ENCODE measurements around the gene WWP2.
"Not testable (repeated sequence)": the region's sequence is repeated elsewhere in the genome, so short reads cannot be mapped to it uniquely, and the experiment has no call there.

The WWP2 gene

DNA sequence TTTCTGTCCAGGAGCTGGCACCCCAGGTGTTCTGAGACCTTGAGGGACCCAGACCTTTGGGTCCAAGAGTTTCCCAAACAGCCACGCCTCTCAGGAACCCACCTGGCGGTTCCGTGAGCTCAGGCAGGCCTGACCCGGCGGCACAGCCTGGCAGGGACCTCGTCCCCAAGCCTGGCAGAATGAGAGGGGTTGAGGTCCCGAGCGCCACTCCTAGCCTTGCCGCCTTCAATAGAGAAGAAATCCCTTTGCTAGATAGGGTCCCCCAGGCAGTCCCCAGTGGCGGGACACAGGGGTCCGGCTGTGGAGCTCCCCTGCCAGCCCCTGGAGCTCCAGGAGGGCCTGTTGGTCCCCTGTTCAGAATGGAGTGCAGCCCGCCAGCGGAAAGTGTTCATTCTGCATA lies 178.5 kb downstream of the WWP2 start:
- DNase-seq (ENCODE audit: low read depth in 2 of 2, low spot score in 1 of 2) = no peak

DNA sequence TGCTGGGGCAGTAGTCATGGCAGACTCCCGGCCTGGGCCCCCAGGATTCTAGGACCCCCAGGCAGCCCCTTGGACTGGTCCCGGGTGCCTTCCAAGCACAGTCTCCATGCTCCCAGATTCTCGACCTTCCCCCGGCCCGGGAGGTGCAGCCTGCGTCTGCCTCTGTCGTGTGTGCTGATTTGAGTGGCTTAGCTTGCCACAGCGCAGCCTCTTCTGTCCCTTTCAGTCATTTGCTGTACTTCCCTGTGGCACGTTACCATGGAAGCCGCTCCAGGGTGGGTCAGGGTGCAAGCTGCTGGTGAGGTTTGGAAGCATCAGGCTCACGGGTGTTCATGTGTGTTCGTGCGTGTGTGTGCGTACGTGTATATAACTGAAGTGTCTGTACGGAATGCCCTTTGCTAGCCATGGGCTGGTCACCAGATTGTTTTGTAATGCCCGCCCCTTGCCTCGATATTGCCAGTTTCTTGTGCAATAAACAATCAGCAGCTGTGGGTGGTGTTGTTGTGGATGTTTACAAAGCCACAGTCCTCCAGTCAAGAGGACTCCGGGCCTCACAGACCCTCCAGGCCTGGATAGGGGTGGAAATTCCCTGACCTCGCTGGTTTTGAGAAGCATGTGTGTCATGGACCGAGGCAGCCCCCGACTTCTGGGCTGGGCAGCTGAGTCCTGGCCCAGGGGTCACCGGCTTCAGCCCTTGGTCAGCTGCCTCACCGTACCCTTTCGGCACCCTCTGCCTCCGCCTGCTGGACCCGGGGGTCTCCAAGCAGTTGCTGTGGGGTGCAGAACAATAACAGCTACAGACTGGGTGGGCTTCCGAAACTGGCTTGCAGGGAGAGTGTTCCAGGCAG lies 179.3 kb downstream of the WWP2 start:
- no peak for DNase-seq (ENCODE audit: low read depth in 2 of 2, low spot score in 1 of 2)

DNA sequence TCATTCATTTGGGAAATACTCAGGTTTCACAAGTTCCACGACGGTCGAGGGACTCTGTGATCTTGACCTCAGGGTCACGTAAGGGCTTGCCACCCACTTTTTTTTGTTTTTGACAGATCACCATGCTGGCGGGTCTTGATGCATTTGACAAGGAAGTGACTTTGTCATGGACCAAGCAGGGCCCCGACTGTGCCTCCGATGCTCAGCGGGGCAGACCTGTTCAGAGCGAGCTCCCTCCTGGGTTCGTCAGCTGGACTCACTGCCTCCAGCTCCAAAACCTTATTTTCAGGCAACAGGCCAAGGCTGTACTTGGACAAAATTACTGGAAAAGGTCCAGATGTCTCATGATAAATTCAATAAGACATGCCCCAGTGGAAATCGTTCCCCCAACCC lies 180.0 kb downstream of the WWP2 start:
- DNase-seq (ENCODE audit: low read depth in 2 of 2, low spot score in 1 of 2) = no peak

DNA sequence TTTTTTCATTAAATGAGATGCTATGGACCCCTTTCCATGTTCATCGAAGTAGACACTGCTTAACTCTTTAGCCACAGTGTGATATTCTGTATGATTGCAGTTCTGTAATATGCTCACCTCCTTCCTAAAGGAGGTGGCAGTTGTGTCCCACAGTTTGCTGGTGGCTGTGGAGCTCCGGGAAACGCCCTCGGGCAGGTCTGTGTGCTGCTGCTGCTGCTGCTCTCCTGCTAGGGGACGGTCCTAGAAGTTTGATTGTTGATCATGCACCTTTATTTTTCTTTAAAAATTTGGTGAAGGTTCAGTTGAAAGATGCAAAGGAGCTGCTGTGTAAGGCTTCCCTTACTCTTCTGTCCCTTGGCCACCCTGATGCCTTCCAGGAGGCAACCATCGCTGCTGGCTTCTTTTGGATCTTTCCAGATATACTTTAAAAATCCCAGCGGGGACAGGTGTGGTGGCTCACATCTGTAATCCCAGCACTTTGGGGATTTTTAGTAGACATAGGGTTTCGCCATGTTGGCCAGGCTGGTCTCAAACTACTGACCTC lies 180.6 kb downstream of the WWP2 start:
- no peak for DNase-seq (ENCODE audit: low read depth in 2 of 2, low spot score in 1 of 2)

DNA sequence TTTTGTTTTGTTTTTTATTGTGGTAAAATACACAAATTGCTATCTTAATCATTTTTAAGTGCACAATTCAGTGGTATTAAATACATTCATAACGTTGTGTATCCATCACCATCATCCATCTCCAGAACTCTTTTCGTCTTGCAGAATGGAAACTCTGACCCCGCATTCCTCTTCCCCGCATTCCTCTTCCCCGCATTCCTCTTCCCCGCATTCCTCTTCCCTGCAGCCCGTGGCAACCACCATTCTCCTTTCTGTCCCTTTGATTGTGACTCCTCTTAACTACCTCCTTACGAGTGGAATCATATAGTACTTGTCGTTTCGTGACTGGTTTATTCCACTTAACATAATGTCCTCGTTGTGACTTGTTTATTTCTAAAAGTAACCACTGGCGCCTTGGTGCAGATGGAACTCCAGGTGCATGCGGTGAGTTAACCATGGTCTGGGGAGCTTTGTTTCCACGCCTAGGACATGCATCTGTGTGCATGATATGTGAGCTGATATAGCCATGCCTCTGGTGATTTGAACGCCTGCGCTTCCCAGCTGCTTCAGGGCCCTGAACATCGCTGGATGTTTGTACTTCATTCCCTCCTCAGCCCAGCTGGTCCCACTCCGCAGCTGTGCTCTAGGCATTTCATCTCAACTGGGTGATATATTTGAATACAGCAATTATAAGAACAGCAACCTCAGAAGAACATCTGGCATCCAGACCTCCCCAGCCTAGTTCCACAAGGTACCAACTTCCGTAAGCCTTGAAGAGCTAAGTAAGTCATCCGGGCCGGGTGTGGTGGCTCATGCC lies 181.3 kb downstream of the WWP2 start:
- DNase-seq (ENCODE audit: low read depth in 2 of 2, low spot score in 1 of 2) = not testable (repeated sequence)

DNA sequence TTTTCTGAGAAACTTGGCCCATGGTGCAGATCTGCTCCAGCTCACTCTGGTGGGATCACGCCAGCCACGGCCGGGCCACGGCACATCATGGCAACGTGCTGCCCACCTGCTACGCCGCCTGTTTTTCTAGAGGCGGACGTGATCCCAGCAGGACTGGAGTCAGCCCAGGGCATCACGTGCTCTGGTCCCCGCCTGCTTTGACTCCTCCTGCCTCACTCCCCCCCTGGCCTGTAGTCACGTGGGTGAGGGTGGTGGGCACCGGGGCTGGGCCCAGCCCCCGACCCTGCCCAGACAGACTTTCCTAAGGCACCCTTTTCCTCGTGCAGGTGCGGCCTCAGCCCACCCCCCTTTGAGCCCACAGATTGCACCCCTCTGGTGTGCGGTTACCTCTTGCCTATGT lies 188.3 kb downstream of the WWP2 start:
- not testable (repeated sequence) for DNase-seq (ENCODE audit: low read depth in 2 of 2, low spot score in 1 of 2)

DNA sequence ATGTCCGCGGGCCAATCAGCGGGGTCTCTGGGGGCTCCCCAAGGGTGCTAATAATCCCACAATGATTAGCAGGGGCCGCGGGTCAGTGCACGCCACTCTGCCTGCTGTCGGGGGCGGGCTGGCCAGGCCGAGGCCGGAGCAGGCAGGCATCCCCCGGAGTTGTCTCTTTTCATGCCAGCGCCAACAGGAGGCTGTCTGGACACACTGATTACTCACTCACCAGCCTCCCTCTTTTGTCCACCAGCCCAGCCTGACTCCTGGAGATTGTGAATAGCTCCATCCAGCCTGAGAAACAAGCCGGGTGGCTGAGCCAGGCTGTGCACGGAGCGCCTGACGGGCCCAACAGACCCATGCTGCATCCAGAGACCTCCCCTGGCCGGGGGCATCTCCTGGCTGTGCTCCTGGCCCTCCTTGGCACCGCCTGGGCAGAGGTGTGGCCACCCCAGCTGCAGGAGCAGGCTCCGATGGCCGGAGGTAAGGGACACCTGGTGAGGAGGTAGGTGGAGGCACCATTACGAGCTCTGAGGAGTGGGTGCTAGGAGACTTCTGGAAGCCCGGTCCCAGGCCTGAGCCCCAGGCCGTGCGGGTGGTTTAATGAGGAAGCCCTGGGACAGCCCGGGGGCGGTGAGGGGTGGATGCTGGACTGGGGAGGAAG lies 189.0 kb downstream of the WWP2 start, which contains the start of gene CLEC18A:
TSS of gene CLEC18A (plus strand) at position 318 of the 655 bp plus-strand sequence. CDS start at position 351, 33 bp downstream.
- DNase-seq (ENCODE audit: low read depth in 2 of 2, low spot score in 1 of 2) = not testable (repeated sequence)

DNA sequence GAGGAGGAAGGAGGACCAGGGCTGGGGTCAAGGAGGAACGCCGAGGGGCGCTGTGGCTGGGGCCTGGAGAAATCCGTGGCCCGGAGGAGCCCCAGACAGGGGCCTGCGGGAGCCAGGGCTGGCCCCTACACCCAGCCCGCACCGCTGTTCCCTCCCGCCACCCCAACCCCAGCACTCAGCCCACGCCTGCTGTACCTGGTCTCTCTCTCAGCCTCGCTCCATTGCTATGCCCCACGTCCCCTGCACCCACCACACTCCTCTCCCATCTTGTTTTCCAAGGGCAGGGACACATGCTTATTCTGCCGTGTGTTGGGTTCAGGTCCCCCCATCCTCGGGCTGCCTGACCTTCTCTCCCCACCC lies 189.5 kb downstream of the WWP2 start:
- DNase-seq (ENCODE audit: low read depth in 2 of 2, low spot score in 1 of 2) = not testable (repeated sequence)

DNA sequence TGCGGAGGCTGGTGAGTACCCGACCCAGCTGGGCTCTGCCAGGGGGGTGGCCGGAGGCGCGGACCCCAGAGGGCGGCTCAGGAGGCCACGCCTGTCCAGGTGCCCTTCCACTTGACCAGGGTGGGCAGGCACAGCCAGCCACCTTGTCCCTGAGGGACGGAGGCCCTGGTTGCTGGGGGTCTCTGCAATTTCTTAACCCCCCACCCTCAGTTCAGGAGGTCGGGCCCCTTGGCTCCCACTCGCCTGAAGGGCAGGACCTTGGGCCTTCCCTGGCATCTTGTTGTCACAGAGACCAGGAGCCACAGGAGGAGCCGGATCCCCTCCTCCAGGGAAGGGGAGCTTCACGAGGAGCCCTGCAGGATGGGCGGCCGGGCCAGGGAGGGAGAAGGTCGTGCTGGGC lies 190.0 kb downstream of the WWP2 start:
- not testable (repeated sequence) for DNase-seq (ENCODE audit: low read depth in 2 of 2, low spot score in 1 of 2)

DNA sequence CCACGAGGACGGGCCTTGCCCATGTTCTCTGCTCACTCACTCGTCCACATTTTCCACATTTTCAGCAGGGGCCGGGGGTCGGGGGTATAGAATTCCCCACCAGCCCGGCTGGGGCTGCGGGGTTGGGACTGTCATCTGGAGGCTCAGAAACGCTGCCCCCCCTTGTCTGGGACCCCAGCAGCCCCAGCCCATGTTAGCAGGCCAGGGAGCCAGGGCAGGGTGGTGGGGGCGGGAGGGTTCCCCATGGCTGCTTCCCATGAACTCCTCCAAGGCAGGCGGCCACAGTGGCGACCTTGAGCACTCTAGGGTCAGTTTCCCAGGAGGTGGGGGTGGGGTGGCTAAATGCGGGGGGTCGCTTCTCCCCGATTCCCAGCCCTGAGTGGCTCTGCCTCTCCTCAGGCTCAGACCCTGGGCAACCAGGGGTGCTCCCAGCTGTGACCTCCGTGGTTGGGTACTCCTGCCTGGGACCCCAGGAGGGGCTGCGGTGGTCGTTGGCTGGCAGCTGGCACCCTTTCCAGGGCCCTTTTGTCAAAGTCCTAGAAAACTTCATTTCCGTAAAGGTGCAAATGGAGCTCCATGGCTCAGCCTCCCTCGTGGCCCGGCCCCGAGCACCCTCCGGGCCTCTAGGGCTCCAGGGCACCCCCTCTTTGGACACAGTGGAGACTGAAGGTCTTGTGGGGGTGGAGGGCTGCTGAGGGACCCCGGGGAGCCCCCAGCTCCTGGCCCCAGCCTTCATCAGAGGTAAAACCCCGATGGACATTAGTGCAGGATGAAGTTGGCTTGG lies 190.6 kb downstream of the WWP2 start:
- not testable (repeated sequence) for DNase-seq (ENCODE audit: low read depth in 2 of 2, low spot score in 1 of 2)

DNA sequence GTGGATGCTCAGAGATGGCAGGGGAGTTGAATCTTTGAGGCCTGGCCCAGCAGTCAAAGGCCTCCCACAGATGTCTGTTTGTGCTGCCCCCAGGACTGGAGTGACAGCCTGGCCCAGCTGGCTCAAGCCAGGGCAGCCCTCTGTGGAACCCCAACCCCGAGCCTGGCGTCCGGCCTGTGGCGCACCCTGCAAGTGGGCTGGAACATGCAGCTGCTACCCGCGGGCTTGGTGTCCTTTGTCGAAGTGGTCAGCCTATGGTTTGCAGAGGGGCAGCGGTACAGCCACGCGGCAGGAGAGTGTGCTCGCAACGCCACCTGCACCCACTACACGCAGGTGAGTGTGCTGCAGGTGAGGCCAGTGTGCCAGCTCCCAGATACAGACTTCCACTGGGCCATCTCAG lies 192.1 kb downstream of the WWP2 start:
- not testable (repeated sequence) for DNase-seq (ENCODE audit: low read depth in 2 of 2, low spot score in 1 of 2)

DNA sequence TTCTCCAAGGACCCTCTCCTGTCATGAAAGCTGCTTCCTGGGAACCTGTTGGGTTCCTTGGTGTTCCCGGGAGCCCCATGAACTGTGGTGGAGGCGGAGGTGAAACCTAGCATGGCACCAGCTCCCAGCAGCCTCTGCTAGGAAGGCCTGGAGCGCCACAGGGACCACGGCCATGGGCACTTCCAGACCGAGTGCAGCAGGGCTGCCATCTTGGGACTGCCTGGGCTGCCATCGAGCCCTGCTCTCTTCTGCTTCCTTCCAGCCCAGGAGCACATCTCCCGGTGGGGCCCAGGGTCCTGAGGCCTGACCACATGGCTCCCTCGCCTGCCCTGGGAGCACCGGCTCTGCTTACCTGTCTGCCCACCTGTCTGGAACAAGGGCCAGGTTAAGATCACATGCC lies 201.2 kb downstream of the WWP2 start:
- DNase-seq (ENCODE audit: low read depth in 2 of 2, low spot score in 1 of 2) = not testable (repeated sequence)

DNA sequence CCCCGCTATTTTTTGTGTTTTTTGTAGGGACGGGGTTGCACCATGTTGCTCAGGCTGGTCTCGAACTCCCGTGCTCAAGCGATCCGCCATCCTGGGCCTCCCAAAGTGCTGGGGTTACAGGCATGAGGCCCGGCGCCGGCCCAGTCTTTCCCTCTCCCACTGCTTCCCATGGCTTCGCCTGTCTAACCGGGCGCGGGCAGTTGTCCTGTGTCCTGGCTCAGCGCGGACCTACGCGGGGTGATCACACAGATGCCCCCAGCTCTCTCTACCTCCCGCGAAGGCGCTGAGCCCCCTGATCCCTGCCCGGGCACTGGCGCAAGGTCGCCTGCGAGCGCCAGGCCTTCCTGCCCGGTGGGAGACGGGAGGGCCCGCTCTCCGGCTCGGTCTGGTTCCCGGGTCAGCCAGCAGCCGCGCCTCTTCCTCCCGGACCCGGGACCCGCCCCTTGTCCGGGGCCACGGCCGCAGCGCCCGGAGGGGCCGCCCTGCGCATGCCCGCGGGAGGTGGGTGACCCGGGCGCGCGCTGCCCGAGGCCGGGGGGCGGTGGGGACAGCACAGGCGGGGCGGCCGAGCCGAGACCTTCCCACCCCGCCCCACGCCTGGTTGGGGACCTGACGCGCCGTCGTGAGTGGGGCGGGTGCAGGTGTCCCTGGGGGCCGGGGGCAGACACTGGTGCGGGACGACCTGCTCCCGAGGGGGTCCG lies 203.0 kb downstream of the WWP2 start:
- DNase-seq (ENCODE audit: low read depth in 2 of 2, low spot score in 1 of 2) = not testable (repeated sequence)

DNA sequence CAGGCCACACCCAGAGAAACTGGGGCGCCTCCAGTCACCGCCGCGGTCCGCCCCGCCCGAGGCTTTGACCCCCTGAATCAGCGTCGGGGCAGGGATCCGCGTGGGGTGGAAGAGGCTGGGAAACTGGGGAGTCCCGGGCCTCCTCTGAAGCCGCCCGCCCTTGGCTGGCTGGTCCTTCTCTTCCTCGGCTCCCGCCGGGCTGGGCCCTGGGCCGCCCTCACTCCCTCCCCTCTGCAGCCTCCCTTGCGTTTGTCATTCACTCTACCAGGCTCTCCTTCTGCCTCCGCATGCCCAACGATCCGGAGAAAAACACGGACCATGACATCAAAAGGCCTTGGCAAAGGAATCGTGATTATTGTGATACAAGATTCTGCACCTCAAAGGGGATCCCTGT lies 203.5 kb downstream of the WWP2 start:
- DNase-seq (ENCODE audit: low read depth in 2 of 2, low spot score in 1 of 2) = not testable (repeated sequence)

DNA sequence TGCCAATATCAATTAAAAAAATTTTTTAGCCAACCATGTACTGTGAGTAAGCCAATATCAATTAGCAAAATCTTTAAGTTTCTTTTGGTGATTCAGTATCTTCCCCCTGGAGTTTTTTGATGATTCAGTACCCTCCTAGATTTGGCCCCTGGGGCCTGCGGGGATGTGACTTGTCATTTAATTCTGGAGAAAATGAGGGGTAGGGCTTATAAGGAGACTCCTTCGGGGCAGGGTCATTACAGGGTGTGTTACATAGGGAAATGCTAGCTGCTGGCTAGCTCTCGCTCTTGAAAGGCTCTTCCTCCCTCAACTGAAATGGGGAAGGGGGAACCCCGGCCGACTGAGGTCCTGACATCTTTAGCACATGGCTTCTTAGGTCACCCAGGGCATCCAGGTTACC lies 205.6 kb downstream of the WWP2 start:
- not testable (repeated sequence) for DNase-seq (ENCODE audit: low read depth in 2 of 2, low spot score in 1 of 2)

DNA sequence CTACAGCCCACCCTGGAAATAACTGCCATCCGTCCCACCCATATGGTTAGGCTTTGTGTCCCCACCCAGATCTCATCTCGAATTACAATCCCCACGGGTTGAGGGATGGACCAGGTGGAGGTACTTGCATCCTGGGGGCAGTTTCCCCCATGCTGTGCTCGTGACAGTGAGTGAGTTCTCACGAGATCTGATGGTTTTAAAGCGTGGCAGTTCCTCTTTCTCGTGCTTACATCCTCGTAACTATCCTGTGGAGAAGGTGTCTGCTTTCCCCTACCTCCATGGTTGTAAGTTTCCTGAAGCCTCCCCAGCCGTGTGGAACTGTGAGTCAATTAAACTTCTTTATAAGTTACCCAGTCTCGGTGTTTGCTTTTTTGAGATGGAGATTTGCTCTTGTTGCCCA lies 206.0 kb downstream of the WWP2 start:
- DNase-seq (ENCODE audit: low read depth in 2 of 2, low spot score in 1 of 2) = not testable (repeated sequence)

DNA sequence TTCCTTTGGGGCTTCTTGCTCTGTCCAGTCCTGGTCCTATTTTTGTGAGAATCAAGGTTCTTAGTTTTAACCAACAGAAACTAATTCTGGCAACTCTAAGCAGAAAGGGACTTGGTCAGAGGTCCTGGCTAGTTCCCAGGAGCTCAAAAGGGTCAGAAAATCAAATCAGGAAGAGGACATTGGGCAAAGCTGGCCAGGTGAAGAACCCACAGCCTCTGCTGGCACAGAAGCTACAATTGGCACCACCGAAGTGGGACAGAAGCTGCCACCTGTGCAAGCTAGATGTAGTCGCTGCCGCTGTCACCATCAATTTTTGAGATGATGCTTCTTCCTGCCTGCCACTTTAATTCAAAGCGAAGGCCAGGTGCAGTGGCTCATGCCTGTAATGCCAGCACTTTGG lies 207.5 kb downstream of the WWP2 start:
- not testable (repeated sequence) for DNase-seq (ENCODE audit: low read depth in 2 of 2, low spot score in 1 of 2)

DNA sequence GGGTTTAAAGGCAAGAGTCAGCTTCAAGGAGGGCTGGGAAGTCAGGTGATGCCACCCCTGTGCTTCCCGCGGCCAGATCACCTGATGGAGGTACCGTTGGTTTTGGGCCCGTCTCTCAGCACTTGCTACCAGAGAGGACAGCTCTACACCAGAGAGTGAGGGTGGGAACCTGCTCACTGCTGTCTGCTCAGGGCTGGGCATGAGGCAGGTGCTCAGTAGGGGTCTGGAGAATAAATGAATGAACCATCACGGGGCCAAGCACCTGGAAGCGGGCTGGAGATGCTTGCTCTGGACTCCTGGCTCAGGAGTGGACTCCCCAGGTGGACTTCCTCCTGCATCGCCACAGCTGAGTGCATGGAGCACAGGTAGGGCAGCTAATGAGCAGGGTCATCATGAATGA lies 210.0 kb downstream of the WWP2 start:
- DNase-seq (ENCODE audit: low read depth in 2 of 2, low spot score in 1 of 2) = not testable (repeated sequence)

DNA sequence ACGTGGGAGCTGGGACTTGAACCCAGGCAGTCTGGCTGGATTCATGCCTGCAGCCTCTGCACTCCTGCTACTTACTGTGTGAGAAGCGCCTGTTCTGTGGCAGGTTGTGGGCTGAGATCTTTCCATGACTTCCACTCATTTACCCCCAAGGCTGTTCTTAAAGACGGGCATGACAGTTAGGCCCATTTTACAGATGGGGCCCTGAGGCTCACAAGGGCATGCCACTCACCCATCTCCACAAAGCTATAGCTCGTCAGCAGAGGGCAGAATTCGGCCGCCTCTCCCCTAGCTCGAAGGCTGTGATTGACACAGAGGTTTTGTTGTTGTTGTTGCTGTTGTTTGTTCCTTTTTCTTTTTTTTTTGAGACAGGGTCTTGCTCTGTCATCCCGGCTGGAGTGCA lies 210.8 kb downstream of the WWP2 start:
- not testable (repeated sequence) for DNase-seq (ENCODE audit: low read depth in 2 of 2, low spot score in 1 of 2)

DNA sequence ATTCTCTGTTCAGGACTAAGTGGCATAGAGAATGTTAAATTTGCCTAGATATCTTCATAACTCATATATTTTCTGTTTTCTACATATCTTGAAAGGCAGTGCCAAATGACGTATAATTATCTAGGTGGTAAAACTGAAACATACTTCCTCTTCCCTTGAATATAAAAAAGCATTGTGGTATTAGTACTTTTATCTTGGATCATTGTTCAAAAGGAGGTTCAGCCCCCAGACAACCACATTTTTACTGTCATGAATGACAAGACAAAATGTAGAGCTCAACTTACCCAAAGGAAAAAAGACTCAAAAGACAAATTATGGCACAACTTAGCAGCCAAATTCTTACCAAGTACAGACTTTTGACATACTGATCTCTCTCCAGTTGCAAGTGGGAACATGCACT lies 223.1 kb downstream of the WWP2 start:
- DNase-seq (ENCODE audit: low read depth in 2 of 2, low spot score in 1 of 2) = not testable (repeated sequence)

All from stimulated activated CD8-positive, alpha-beta memory T cell treated with anti-CD3 and anti-CD28 coated beads, Interleukin-4, amount 100 ng/mL, for 4 hours (primary cell).